ENCODE measurements around the gene CCDC152. TPM values are rescaled to one million over a fixed set of nuclear protein-coding genes. Genes with fewer than 3 reads are reported as not detected.
A peak's percentile ranks its signal among the peaks of the same experiment; 100 is the strongest.

CCDC152 gene
- total RNA-seq, 2 donors from 2014 or later: 0.36 to 1.8 TPM

DNA sequence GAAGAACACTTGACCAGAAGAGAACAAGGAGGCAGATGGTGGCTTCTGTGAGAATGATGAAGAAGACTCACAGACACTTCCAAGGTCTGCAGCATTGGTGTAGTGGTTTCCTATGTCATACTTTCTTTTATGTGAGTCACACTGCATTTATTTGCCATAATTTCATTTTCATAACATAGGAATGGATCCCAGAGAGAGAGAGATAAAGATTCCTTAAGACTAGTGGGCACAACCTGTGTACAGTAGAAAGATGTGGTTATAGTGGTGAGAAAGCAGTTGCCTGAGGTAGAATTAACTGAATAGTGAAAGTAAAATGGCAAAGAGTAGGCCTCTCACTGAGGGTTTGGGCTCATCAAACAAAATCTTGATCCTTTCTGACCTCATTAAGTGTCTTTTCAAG is 7.6 kb upstream of the CCDC152 start:
- no peak for TF ChIP-seq POLR2AphosphoS5 (IDR thresholded peaks at IDR 0.05)
- TF ChIP-seq POLR2A (IDR thresholded peaks at IDR 0.05): no peak
- TF ChIP-seq, protein P1, sequence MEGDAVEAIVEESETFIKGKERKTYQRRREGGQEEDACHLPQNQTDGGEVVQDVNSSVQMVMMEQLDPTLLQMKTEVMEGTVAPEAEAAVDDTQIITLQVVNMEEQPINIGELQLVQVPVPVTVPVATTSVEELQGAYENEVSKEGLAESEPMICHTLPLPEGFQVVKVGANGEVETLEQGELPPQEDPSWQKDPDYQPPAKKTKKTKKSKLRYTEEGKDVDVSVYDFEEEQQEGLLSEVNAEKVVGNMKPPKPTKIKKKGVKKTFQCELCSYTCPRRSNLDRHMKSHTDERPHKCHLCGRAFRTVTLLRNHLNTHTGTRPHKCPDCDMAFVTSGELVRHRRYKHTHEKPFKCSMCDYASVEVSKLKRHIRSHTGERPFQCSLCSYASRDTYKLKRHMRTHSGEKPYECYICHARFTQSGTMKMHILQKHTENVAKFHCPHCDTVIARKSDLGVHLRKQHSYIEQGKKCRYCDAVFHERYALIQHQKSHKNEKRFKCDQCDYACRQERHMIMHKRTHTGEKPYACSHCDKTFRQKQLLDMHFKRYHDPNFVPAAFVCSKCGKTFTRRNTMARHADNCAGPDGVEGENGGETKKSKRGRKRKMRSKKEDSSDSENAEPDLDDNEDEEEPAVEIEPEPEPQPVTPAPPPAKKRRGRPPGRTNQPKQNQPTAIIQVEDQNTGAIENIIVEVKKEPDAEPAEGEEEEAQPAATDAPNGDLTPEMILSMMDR (IDR thresholded peaks at IDR 0.05): no peak
- no peaks in the 10 kb centered on the region for H3K9me3 ChIP-seq
- H3K4me3 ChIP-seq: no peak overlapping the region
- no peak overlapping the region for H3K27ac ChIP-seq
- no peaks in the 10 kb centered on the region for H3K36me3 ChIP-seq
- no peak for DNase-seq (ENCODE audit: low spot score)
- H3K4me1 ChIP-seq (replicated peaks): no peaks in the 10 kb centered on the region
- no peaks in the 10 kb centered on the region for H3K27me3 ChIP-seq (replicated peaks; ENCODE audit: insufficient read depth)
- intact Hi-C loops (cut with DNase I): no loop called here

DNA sequence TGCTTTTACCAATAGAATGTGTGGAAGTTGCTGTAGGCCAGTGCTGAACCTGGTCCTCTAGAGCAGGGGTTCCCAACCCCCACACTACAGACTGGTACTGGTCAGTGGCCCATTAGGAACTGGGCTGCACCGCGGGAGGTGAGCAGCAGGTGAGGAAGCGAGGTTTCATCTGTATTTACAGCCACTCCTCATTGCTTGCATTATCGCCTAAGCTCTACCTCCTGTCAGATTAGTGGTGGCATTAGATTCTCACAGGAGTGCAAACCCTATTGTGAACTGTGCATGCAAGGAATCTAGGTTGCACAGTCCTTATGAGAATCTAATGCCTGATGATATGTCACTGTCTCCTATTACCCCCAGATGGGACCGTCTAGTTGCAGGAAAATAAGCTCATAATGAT is 6.1 kb upstream of the CCDC152 start:
- 93% methylated on average over 5 of the region's 5 CpGs for WGBS
- H3K27ac ChIP-seq: no peak overlapping the region
- TF ChIP-seq POLR2AphosphoS5 (IDR thresholded peaks at IDR 0.05) (no peak), POLR2A (IDR thresholded peaks at IDR 0.05) (no peak)
- TF ChIP-seq, protein P1 (IDR thresholded peaks at IDR 0.05): no peak
- H3K27me3 ChIP-seq (replicated peaks; ENCODE audit: insufficient read depth): no peaks in the 10 kb centered on the region
- no peak overlapping the region for H3K4me3 ChIP-seq
- no peaks in the 10 kb centered on the region for H3K4me1 ChIP-seq (replicated peaks)
- no peaks in the 10 kb centered on the region for H3K9me3 ChIP-seq
- intact Hi-C loops (cut with DNase I): no loop called here
- no peaks in the 10 kb centered on the region for H3K36me3 ChIP-seq
- DNase-seq (ENCODE audit: low spot score): no peak

DNA sequence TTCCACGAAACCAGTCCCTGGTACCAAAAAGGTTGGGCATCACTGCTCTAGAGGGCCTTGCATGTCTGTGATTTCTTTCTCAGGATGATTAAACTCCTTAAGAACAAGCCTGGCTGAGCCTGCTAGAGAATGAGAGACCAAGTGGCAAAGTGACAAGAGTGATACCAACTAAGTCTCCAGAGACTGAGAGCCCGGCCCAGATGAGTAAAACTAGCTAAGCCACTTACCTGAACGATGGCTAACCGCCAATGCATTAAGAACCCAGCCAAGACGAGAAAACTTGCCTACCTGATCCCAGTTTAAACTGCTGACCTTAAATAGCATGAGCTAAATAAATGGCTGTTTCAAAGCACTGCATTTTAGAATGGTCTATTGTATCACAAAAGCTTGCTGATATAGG is 5.6 kb upstream of the CCDC152 start:
- intact Hi-C loops (cut with DNase I): no loop called here
- no peak overlapping the region for H3K4me3 ChIP-seq
- no peaks in the 10 kb centered on the region for H3K36me3 ChIP-seq
- H3K27ac ChIP-seq: no peak overlapping the region
- H3K4me1 ChIP-seq (replicated peaks): no peaks in the 10 kb centered on the region
- no peaks in the 10 kb centered on the region for H3K9me3 ChIP-seq
- DNase-seq (ENCODE audit: low spot score): peak; percentile 61
- WGBS: 43% methylated on average over 5 of the region's 5 CpGs
- TF ChIP-seq POLR2AphosphoS5 (IDR thresholded peaks at IDR 0.05): peak; percentile 46
- TF ChIP-seq, protein P1 (IDR thresholded peaks at IDR 0.05): no peak
- H3K27me3 ChIP-seq (replicated peaks; ENCODE audit: insufficient read depth): no peaks in the 10 kb centered on the region

DNA sequence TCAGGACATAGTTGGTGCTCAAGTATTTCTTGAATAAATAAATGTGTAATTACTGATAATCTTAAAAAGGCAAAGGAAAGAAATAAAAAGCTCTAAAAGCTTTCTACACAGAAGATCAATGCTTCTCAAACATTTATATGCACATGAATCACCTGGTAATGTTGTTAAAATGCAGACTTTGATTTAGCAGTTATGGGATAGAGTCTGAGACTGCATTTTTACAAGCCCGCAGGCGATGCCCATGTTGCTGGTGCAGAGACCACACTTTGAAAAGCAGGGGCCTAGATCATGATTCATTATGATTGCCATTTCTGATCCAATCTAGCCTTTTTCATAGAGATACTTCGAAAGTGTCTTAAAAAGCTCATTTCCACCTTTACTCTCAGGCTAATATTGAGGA is 3.5 kb upstream of the CCDC152 start:
- H3K9me3 ChIP-seq: no peaks in the 10 kb centered on the region
- no peaks in the 10 kb centered on the region for H3K36me3 ChIP-seq
- 54% methylated on average over 3 of the region's 3 CpGs for WGBS
- no peaks in the 10 kb centered on the region for H3K27me3 ChIP-seq (replicated peaks; ENCODE audit: insufficient read depth)
- H3K4me3 ChIP-seq: no peak overlapping the region
- no peaks in the 10 kb centered on the region for H3K4me1 ChIP-seq (replicated peaks)
- DNase-seq (ENCODE audit: low spot score): no peak
- H3K27ac ChIP-seq: no peak overlapping the region
- TF ChIP-seq POLR2A (IDR thresholded peaks at IDR 0.05) (no peak), POLR2AphosphoS5 (IDR thresholded peaks at IDR 0.05) (no peak)
- TF ChIP-seq, protein P1 (IDR thresholded peaks at IDR 0.05): no peak
- intact Hi-C loops (cut with DNase I): no loop called here

DNA sequence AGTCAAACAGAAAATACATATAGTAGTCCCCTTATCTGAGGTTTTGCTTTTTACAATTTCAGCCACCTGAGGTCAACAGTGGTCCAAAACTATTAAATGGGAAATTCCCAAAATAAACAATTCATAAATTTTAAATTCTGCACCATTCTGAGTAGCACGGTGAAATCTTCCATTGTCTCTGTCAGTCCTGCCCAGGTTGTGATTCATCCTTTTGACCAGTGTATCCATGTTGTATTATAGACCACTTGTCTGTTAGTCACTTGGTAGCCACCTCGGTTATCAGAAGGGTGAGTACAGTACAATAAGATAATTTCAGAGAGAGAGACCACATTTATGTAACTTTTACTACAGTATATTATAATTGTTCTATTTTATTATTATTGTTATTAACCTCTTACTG is 2.8 kb downstream of the CCDC152 start:
- 58% methylated on average over 2 of the region's 2 CpGs for WGBS
- no peaks in the 10 kb centered on the region for H3K4me1 ChIP-seq (replicated peaks)
- no peaks in the 10 kb centered on the region for H3K9me3 ChIP-seq
- TF ChIP-seq POLR2A (IDR thresholded peaks at IDR 0.05) (no peak), POLR2AphosphoS5 (IDR thresholded peaks at IDR 0.05) (no peak)
- TF ChIP-seq, protein P1 (IDR thresholded peaks at IDR 0.05): no peak
- intact Hi-C loops (cut with DNase I): no loop called here
- no peak overlapping the region for H3K27ac ChIP-seq
- no peak overlapping the region for H3K4me3 ChIP-seq
- H3K36me3 ChIP-seq: no peaks in the 10 kb centered on the region
- DNase-seq (ENCODE audit: low spot score): no peak
- H3K27me3 ChIP-seq (replicated peaks; ENCODE audit: insufficient read depth): no peaks in the 10 kb centered on the region
